GM12801 (cell line): ENCODE measurements around the gene SNRPD3.

Experiments
- CTCF ChIP-seq: IDR thresholded peaks from one replicate; pipeline ENCODE4 v1.5.1; 2011; ENCODE audit warnings: control low read depth; ENCODE audit not compliant: insufficient read length; ENCODE audit errors: extremely low read depth

The SNRPD3 gene

GRCh38 chr22:24555165-24556039 is at the start of gene SNRPD3:
TSS of gene SNRPD3 (plus strand) at chr22:24555999. CDS start at chr22:24557675, 1,676 bp downstream.
- TF ChIP-seq CTCF, result no peak

GRCh38 chr22:24506802-24507438 is 48.9 kb upstream of the SNRPD3 start:
- TF ChIP-seq CTCF, result no peak

GRCh38 chr22:24507716-24508115 is 48.1 kb upstream of the SNRPD3 start:
- no peak for TF ChIP-seq CTCF

GRCh38 chr22:24510637-24511625 is 44.9 kb upstream of the SNRPD3 start:
- no peak for TF ChIP-seq CTCF

GRCh38 chr22:24512043-24512442 is 43.8 kb upstream of the SNRPD3 start:
- no peak for TF ChIP-seq CTCF

- no peak for TF ChIP-seq CTCF
Observed at GRCh38 chr22:24513378-24514240, 42.2 kb upstream of the SNRPD3 start.
